Caco-2 (cell line): ENCODE data around the gene SLC28A2. TPM values are rescaled to one million over a fixed set of nuclear protein-coding genes. Genes with fewer than 3 reads are reported as not detected.

Experiments
- BruUV-seq: library from RNA; stranded (reverse); fragments of 400-500 nt; replicated peaks from 2 replicates; lab custom pipeline; 2021; lab: Mats Ljungman, UMichigan
- CTCF ChIA-PET: fragments of 300-600 bp; sonication (Branson Sonifier 250); formaldehyde crosslinking; loops from one replicate; lab custom pipeline; 2022; ENCODE audit warnings: antibody characterized with exemption; lab: Charles Lee
- POLR2A ChIA-PET: fragments of 300-600 bp; sonication (Branson Sonifier 250); formaldehyde crosslinking; loops from one replicate; lab custom pipeline; 2022; ENCODE audit warnings: antibody characterized with exemption; lab: Charles Lee
- DNase-seq, 2 experiments: peaks; one replicate each; pipeline versions ENCODE4 v3.0.0 to v3.0.0-alpha.2; 2020 to 2022
- H3K27me3 ChIP-seq: replicated peaks from 2 replicates; pipeline ENCODE4 v1.6.0; 2011; ENCODE audit warnings: low read length; ENCODE audit not compliant: control insufficient read depth, insufficient read depth
- H3K36me3 ChIP-seq: 2 replicates; pipeline ENCODE4 v1.5.1; 2011; ENCODE audit warnings: low read length; ENCODE audit not compliant: control insufficient read depth, insufficient read depth
- H3K4me1 ChIP-seq: fragments of 250-450 bp; sonication (Bioruptor Pico); 2 replicates; pipeline ENCODE4 v1.5.1; 2020; ENCODE audit warnings: mild to moderate bottlenecking
- H3K4me3 ChIP-seq: 2 replicates; pipeline ENCODE4 v1.5.1; 2011; ENCODE audit warnings: low read depth, mild to moderate bottlenecking, control low read depth, low read length
- H3K9me3 ChIP-seq: fragments of 250-450 bp; sonication (Bioruptor Pico); 2 replicates; pipeline ENCODE4 v1.5.1; 2020; ENCODE audit warnings: mild to moderate bottlenecking, moderate library complexity
- H3K27ac Mint-ChIP-seq: one replicate; pipeline ENCODE4 v1.8.0; 2022; ENCODE audit warnings: mixed read lengths; ENCODE audit not compliant: unreplicated experiment
- H3K27me3 Mint-ChIP-seq: one replicate; pipeline ENCODE4 v1.8.0; 2022; ENCODE audit warnings: mixed read lengths; ENCODE audit not compliant: insufficient read depth, unreplicated experiment
- H3K36me3 Mint-ChIP-seq: one replicate; pipeline ENCODE4 v1.8.0; 2022; ENCODE audit warnings: mild to moderate bottlenecking, mixed read lengths; ENCODE audit not compliant: insufficient read depth, unreplicated experiment
- H3K4me1 Mint-ChIP-seq: one replicate; pipeline ENCODE4 v1.8.0; 2022; ENCODE audit warnings: low read depth, mixed read lengths; ENCODE audit not compliant: unreplicated experiment
- H3K4me3 Mint-ChIP-seq: one replicate; pipeline ENCODE4 v1.8.0; 2022; ENCODE audit warnings: mild to moderate bottlenecking, moderate library complexity, mixed read lengths; ENCODE audit not compliant: unreplicated experiment
- H3K9me3 Mint-ChIP-seq: one replicate; pipeline ENCODE4 v1.8.0; 2022; ENCODE audit warnings: mixed read lengths; ENCODE audit not compliant: unreplicated experiment
- CTCF ChIP-seq, 2 experiments: fragments of 200-600 bp in 1 of 2; IDR thresholded peaks; 1 replicate in 1 of 2; 2 replicates in 1 of 2; pipeline versions ENCODE4 v1.5.1 to v1.8.0; 2011 to 2022; ENCODE audit warnings: antibody characterized with exemption in 1 of 2, control low read depth in 1 of 2, inconsistent platforms in 1 of 2, low read depth in 1 of 2, low read length in 1 of 2, mild to moderate bottlenecking in 1 of 2, moderate library complexity in 1 of 2; ENCODE audit not compliant: insufficient read depth in 1 of 2, severe bottlenecking in 1 of 2, unreplicated experiment in 1 of 2
- intact Hi-C: fragments of 100-400 bp; cut with micrococcal nuclease; formaldehyde crosslinking; loops from one replicate; pipeline ENCODE4 v1.10.0; 2022; ENCODE audit not compliant: unreplicated experiment
- total RNA-seq: library from RNA; stranded (reverse); gene quantifications from 2 replicates; pipeline ENCODE4 v1.2.3, GENCODE V29; 2022

Gene SLC28A2
- total RNA-seq, 1 experiment from 2014 or later, result 0.11 TPM

- no peaks in the 10 kb centered on the region for H3K27me3 Mint-ChIP-seq
- no peaks in the 10 kb centered on the region for H3K36me3 Mint-ChIP-seq
- DNase-seq, result no peak
- H3K9me3 Mint-ChIP-seq, result peaks cover 33% of the 10 kb centered on the region
- Histone ChIP-seq H3K36me3 (no peaks in the 10 kb centered on the region), H3K27me3 (no peaks in the 10 kb centered on the region), H3K4me1 (no peaks in the 10 kb centered on the region; the same call in 1 of the 2 replicates), H3K9me3 (0 out of 2 replicates have a peak, but pooled peaks cover 6% of the 10 kb centered on the region), H3K4me3 (no peak overlapping the region)
- no peak for TF ChIP-seq CTCF (IDR thresholded peaks at IDR 0.05; ENCODE audit: insufficient read depth in 1 of 2, low read depth in 1 of 2, low read length in 1 of 2, severe bottlenecking in 1 of 2, unreplicated experiment in 1 of 2)
- ChIA-PET CTCF (no interaction called here), POLR2A (no interaction called here)
- no peaks in the 10 kb centered on the region for H3K4me1 Mint-ChIP-seq
- BruUV-seq, result no TSS peak
- H3K27ac Mint-ChIP-seq, result no peak overlapping the region
- H3K4me3 Mint-ChIP-seq, result no peak overlapping the region
- intact Hi-C loops, result no loop called here
Measured at GRCh38 chr15:45228931-45229330, 23.1 kb upstream of the SLC28A2 start.

GRCh38 chr15:45230245-45230965 is 21.6 kb upstream of the SLC28A2 start:
- no peaks in the 10 kb centered on the region for H3K27me3 Mint-ChIP-seq
- peaks cover 27% of the 10 kb centered on the region for H3K9me3 Mint-ChIP-seq
- no peak overlapping the region for H3K4me3 Mint-ChIP-seq
- H3K27ac Mint-ChIP-seq, result no peak overlapping the region
- no TSS peak for BruUV-seq
- H3K27me3 ChIP-seq, result no peaks in the 10 kb centered on the region
- no peaks in the 10 kb centered on the region for H3K9me3 ChIP-seq
- no peaks in the 10 kb centered on the region for H3K36me3 Mint-ChIP-seq
- ChIA-PET CTCF (no interaction called here), POLR2A (no interaction called here)
- no peaks in the 10 kb centered on the region for H3K4me1 Mint-ChIP-seq
- no peaks in the 10 kb centered on the region for H3K36me3 ChIP-seq
- DNase-seq, result no peak
- H3K4me1 ChIP-seq, result no peaks in the 10 kb centered on the region
- TF ChIP-seq CTCF (IDR thresholded peaks at IDR 0.05; ENCODE audit: insufficient read depth in 1 of 2, low read depth in 1 of 2, low read length in 1 of 2, severe bottlenecking in 1 of 2, unreplicated experiment in 1 of 2), result no peak
- intact Hi-C loops, result no loop called here
- H3K4me3 ChIP-seq, result no peak overlapping the region

- Histone ChIP-seq H3K27me3 (no peaks in the 10 kb centered on the region), H3K36me3 (no peaks in the 10 kb centered on the region), H3K4me1 (no peaks in the 10 kb centered on the region), H3K9me3 (no peaks in the 10 kb centered on the region), H3K4me3 (no peak overlapping the region)
- DNase-seq, result no peak
- Mint-ChIP-seq H3K4me1 (no peaks in the 10 kb centered on the region), H3K4me3 (no peak overlapping the region), H3K36me3 (no peaks in the 10 kb centered on the region), H3K27ac (no peak overlapping the region), H3K27me3 (no peaks in the 10 kb centered on the region), H3K9me3 (peaks cover 26% of the 10 kb centered on the region)
- intact Hi-C loops, result no loop called here
- BruUV-seq, result no TSS peak
- TF ChIP-seq CTCF (IDR thresholded peaks at IDR 0.05; ENCODE audit: insufficient read depth in 1 of 2, low read depth in 1 of 2, low read length in 1 of 2, severe bottlenecking in 1 of 2, unreplicated experiment in 1 of 2), result no peak
- POLR2A ChIA-PET, result no interaction called here
- CTCF ChIA-PET, result no interaction called here
Measured at GRCh38 chr15:45231132-45231531, 20.9 kb upstream of the SLC28A2 start.
